Endothelial cell of umbilical vein (primary cell): ENCODE measurements around the gene PPP2R5A.

ENCODE experiments used
- CTCF ChIP-seq, 2 donors: IDR thresholded peaks; 1 replicate in 1 of 2; 2 replicates in 1 of 2; pipeline ENCODE4 v1.5.1; 2011; ENCODE audit warnings: low read length in 2 of 2, mild to moderate bottlenecking in 2 of 2, moderate library complexity in 2 of 2, control low read depth in 1 of 2, inconsistent platforms in 1 of 2, low read depth in 1 of 2; ENCODE audit not compliant: insufficient read depth in 1 of 2; ENCODE audit errors: extremely low read depth in 1 of 2
- EZH2 ChIP-seq: IDR thresholded peaks from 2 replicates; pipeline ENCODE4 v1.6.1; 2012; ENCODE audit warnings: borderline replicate concordance, low read depth, mild to moderate bottlenecking, moderate library complexity, low read length, inconsistent platforms; ENCODE audit not compliant: severe bottlenecking
- FOS ChIP-seq: IDR thresholded peaks from 2 replicates; pipeline ENCODE4 v1.6.1; 2011; ENCODE audit warnings: mild to moderate bottlenecking, low read length, moderate library complexity, borderline replicate concordance; ENCODE audit not compliant: insufficient read depth
- POLR2AphosphoS5 ChIP-seq: IDR thresholded peaks from 2 replicates; pipeline ENCODE4 v1.6.1; 2012; ENCODE audit warnings: low read depth, mild to moderate bottlenecking, control low read depth, low read length, moderate library complexity; ENCODE audit not compliant: insufficient read depth

DNA sequence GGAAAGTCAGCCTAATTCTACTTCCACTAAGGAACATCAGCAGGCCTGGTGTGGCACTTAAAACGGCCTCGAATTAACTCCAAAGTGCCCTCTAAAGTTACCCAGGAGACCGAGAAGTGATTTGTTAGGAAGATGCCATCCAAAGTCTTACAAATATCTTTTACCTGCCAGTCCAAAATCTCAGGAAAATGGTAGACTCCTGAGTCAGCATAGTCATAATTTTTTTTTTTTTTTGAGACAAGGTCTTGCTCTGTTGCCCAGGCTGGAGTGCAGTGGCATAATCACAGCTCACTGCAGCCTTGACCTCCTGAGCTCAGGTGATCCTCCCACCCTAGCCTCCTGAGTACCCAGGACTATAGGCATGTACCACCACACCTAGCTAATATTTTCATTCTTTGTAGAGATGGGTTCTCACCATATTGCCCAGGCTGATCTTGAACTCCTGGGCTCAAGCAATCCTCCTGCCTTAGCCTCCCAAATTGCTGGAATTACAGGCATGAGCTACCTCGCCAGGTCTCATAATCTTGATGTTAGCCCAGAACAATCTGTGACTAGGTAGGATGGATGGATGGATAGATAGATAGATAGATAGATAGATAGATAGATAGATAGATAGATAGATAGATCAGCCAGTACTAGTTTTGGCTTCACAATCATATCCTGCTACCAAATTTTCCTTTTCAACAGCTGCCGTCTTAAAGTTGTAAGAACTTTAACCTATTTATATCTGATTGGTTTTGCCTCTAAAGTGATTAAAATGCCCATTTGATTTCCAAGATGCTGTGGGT lies 25.3 kb upstream of the PPP2R5A start:
- TF ChIP-seq CTCF (IDR thresholded peaks at IDR 0.05; ENCODE audit: extremely low read depth in 1 of 2, insufficient read depth in 1 of 2, low read depth in 1 of 2, low read length in 2 of 2): no peak
- TF ChIP-seq POLR2AphosphoS5: no peak
- TF ChIP-seq EZH2: no peak
- TF ChIP-seq FOS: no peak
